ENCODE results near the gene GRM7. TPM values are rescaled to one million over a fixed set of nuclear protein-coding genes. Genes with fewer than 3 reads are reported as not detected.

Gene GRM7
- total and polyA plus RNA-seq, 5 donors from 2014 or later, result not detected

GRCh38 chr3:7144697-7145308 lies 283.9 kb downstream of the GRM7 start:
- Histone ChIP-seq H3K9me3 (ENCODE audit: control insufficient read depth in 2 of 2, low read length in 2 of 2) (no peaks in the 10 kb centered on the region), H3K36me3 (ENCODE audit: control insufficient read depth, insufficient read depth, low read length) (no peaks in the 10 kb centered on the region), H3K4me1 (ENCODE audit: control insufficient read depth, insufficient read depth, low read length, poor library complexity, severe bottlenecking) (no peaks in the 10 kb centered on the region), H3K27ac (ENCODE audit: insufficient read depth, low read length, poor library complexity, severe bottlenecking) (no peak overlapping the region), H3K4me3 (ENCODE audit: low read depth, low read length) (no peak overlapping the region), H3K27me3 (ENCODE audit: control insufficient read depth, insufficient read depth, low read length) (no peaks in the 10 kb centered on the region)
- DNase-seq, result no peak
- H3K36me3 Mint-ChIP-seq, result no peaks in the 10 kb centered on the region
- no peak for ATAC-seq (ENCODE audit: low read depth in 2 of 2)
- no peaks in the 10 kb centered on the region for H3K4me1 Mint-ChIP-seq
- no peaks in the 10 kb centered on the region for H3K27me3 Mint-ChIP-seq
- H3K9me3 Mint-ChIP-seq, result peaks cover 0 to 4% (median 2%) of the 10 kb centered on the region in 7 donors
- H3K4me3 Mint-ChIP-seq, result no peak overlapping the region
- no peak overlapping the region for H3K27ac Mint-ChIP-seq

GRCh38 chr3:7146529-7146928 lies 285.6 kb downstream of the GRM7 start:
- Histone ChIP-seq H3K27me3 (ENCODE audit: control insufficient read depth, insufficient read depth, low read length) (no peaks in the 10 kb centered on the region), H3K9me3 (ENCODE audit: control insufficient read depth in 2 of 2, low read length in 2 of 2) (no peaks in the 10 kb centered on the region), H3K36me3 (ENCODE audit: control insufficient read depth, insufficient read depth, low read length) (no peaks in the 10 kb centered on the region), H3K4me3 (ENCODE audit: low read depth, low read length) (no peak overlapping the region), H3K27ac (ENCODE audit: insufficient read depth, low read length, poor library complexity, severe bottlenecking) (no peak overlapping the region), H3K4me1 (ENCODE audit: control insufficient read depth, insufficient read depth, low read length, poor library complexity, severe bottlenecking) (no peaks in the 10 kb centered on the region)
- H3K27me3 Mint-ChIP-seq, result no peaks in the 10 kb centered on the region
- no peaks in the 10 kb centered on the region for H3K4me1 Mint-ChIP-seq
- peaks cover 0 to 6% (median 4%) of the 10 kb centered on the region in 7 donors for H3K9me3 Mint-ChIP-seq
- ATAC-seq (ENCODE audit: low read depth in 2 of 2) (no peak), DNase-seq (no peak)
- no peaks in the 10 kb centered on the region for H3K36me3 Mint-ChIP-seq
- no peak overlapping the region for H3K4me3 Mint-ChIP-seq
- H3K27ac Mint-ChIP-seq, result no peak overlapping the region

- Mint-ChIP-seq H3K4me1 (no peaks in the 10 kb centered on the region), H3K27ac (no peak overlapping the region), H3K27me3 (no peaks in the 10 kb centered on the region), H3K36me3 (no peaks in the 10 kb centered on the region), H3K9me3 (peaks cover 0 to 13% (median 8%) of the 10 kb centered on the region in 7 donors), H3K4me3 (no peak overlapping the region)
- DNase-seq, result no peak
- Histone ChIP-seq H3K4me3 (ENCODE audit: low read depth, low read length) (no peak overlapping the region), H3K27me3 (ENCODE audit: control insufficient read depth, insufficient read depth, low read length) (no peaks in the 10 kb centered on the region), H3K4me1 (ENCODE audit: control insufficient read depth, insufficient read depth, low read length, poor library complexity, severe bottlenecking) (no peaks in the 10 kb centered on the region), H3K36me3 (ENCODE audit: control insufficient read depth, insufficient read depth, low read length) (no peaks in the 10 kb centered on the region), H3K9me3 (ENCODE audit: control insufficient read depth in 2 of 2, low read length in 2 of 2) (no peaks in the 10 kb centered on the region), H3K27ac (ENCODE audit: insufficient read depth, low read length, poor library complexity, severe bottlenecking) (no peak overlapping the region)
- no peak for ATAC-seq (ENCODE audit: low read depth in 2 of 2)
Measured at GRCh38 chr3:7158516-7158915, 297.6 kb downstream of the GRM7 start.

- Histone ChIP-seq H3K27ac (ENCODE audit: insufficient read depth, low read length, poor library complexity, severe bottlenecking) (no peak overlapping the region), H3K4me1 (ENCODE audit: control insufficient read depth, insufficient read depth, low read length, poor library complexity, severe bottlenecking) (no peaks in the 10 kb centered on the region), H3K4me3 (ENCODE audit: low read depth, low read length) (no peak overlapping the region), H3K36me3 (ENCODE audit: control insufficient read depth, insufficient read depth, low read length) (no peaks in the 10 kb centered on the region), H3K27me3 (ENCODE audit: control insufficient read depth, insufficient read depth, low read length) (no peaks in the 10 kb centered on the region), H3K9me3 (ENCODE audit: control insufficient read depth in 2 of 2, low read length in 2 of 2) (no peaks in the 10 kb centered on the region)
- H3K9me3 Mint-ChIP-seq, result peaks cover 0 to 10% (median 7%) of the 10 kb centered on the region in 7 donors
- H3K36me3 Mint-ChIP-seq, result no peaks in the 10 kb centered on the region
- H3K27ac Mint-ChIP-seq, result no peak overlapping the region
- H3K4me3 Mint-ChIP-seq, result no peak overlapping the region
- ATAC-seq (ENCODE audit: low read depth in 2 of 2) (no peak), DNase-seq (no peak)
- no peaks in the 10 kb centered on the region for H3K4me1 Mint-ChIP-seq
- H3K27me3 Mint-ChIP-seq, result no peaks in the 10 kb centered on the region
Measured at GRCh38 chr3:7160689-7161088, 299.8 kb downstream of the GRM7 start.

GRCh38 chr3:7166460-7166859 lies 305.5 kb downstream of the GRM7 start:
- no peak overlapping the region for H3K4me3 ChIP-seq (ENCODE audit: low read depth, low read length)
- Mint-ChIP-seq H3K4me3 (no peak overlapping the region), H3K36me3 (no peaks in the 10 kb centered on the region), H3K4me1 (no peaks in the 10 kb centered on the region), H3K9me3 (peaks cover 0 to 18% (median 7%) of the 10 kb centered on the region in 7 donors), H3K27ac (no peak overlapping the region), H3K27me3 (no peaks in the 10 kb centered on the region)
- no peaks in the 10 kb centered on the region for H3K9me3 ChIP-seq (ENCODE audit: control insufficient read depth in 2 of 2, low read length in 2 of 2)
- no peaks in the 10 kb centered on the region for H3K36me3 ChIP-seq (ENCODE audit: control insufficient read depth, insufficient read depth, low read length)
- DNase-seq, result no peak
- ATAC-seq (ENCODE audit: low read depth in 2 of 2), result no peak
- no peak overlapping the region for H3K27ac ChIP-seq (ENCODE audit: insufficient read depth, low read length, poor library complexity, severe bottlenecking)
- H3K4me1 ChIP-seq (ENCODE audit: control insufficient read depth, insufficient read depth, low read length, poor library complexity, severe bottlenecking), result no peaks in the 10 kb centered on the region
- no peaks in the 10 kb centered on the region for H3K27me3 ChIP-seq (ENCODE audit: control insufficient read depth, insufficient read depth, low read length)

- Mint-ChIP-seq H3K27me3 (no peaks in the 10 kb centered on the region), H3K36me3 (no peaks in the 10 kb centered on the region), H3K4me1 (no peaks in the 10 kb centered on the region), H3K27ac (no peak overlapping the region), H3K9me3 (peaks cover 0 to 14% (median 4%) of the 10 kb centered on the region in 7 donors), H3K4me3 (no peak overlapping the region)
- Histone ChIP-seq H3K27me3 (ENCODE audit: control insufficient read depth, insufficient read depth, low read length) (no peaks in the 10 kb centered on the region), H3K4me3 (ENCODE audit: low read depth, low read length) (no peak overlapping the region), H3K27ac (ENCODE audit: insufficient read depth, low read length, poor library complexity, severe bottlenecking) (no peak overlapping the region), H3K4me1 (ENCODE audit: control insufficient read depth, insufficient read depth, low read length, poor library complexity, severe bottlenecking) (no peaks in the 10 kb centered on the region), H3K36me3 (ENCODE audit: control insufficient read depth, insufficient read depth, low read length) (no peaks in the 10 kb centered on the region), H3K9me3 (ENCODE audit: control insufficient read depth in 2 of 2, low read length in 2 of 2) (no peaks in the 10 kb centered on the region)
- DNase-seq (no peak), ATAC-seq (ENCODE audit: low read depth in 2 of 2) (no peak)
Measured at GRCh38 chr3:7171493-7171892, 310.6 kb downstream of the GRM7 start.

- Histone ChIP-seq H3K27ac (ENCODE audit: insufficient read depth, low read length, poor library complexity, severe bottlenecking) (no peak overlapping the region), H3K4me3 (ENCODE audit: low read depth, low read length) (no peak overlapping the region), H3K27me3 (ENCODE audit: control insufficient read depth, insufficient read depth, low read length) (no peaks in the 10 kb centered on the region), H3K4me1 (ENCODE audit: control insufficient read depth, insufficient read depth, low read length, poor library complexity, severe bottlenecking) (no peaks in the 10 kb centered on the region), H3K36me3 (ENCODE audit: control insufficient read depth, insufficient read depth, low read length) (no peaks in the 10 kb centered on the region), H3K9me3 (ENCODE audit: control insufficient read depth in 2 of 2, low read length in 2 of 2) (no peaks in the 10 kb centered on the region)
- Mint-ChIP-seq H3K27me3 (no peaks in the 10 kb centered on the region), H3K36me3 (no peaks in the 10 kb centered on the region), H3K4me3 (no peak overlapping the region), H3K4me1 (no peaks in the 10 kb centered on the region), H3K9me3 (peaks cover 0 to 14% (median 4%) of the 10 kb centered on the region in 7 donors), H3K27ac (no peak overlapping the region)
- ATAC-seq (ENCODE audit: low read depth in 2 of 2) (no peak), DNase-seq (no peak)
Measured at GRCh38 chr3:7172996-7173395, 312.1 kb downstream of the GRM7 start.

GRCh38 chr3:7188551-7188950 lies 327.6 kb downstream of the GRM7 start:
- no peaks in the 10 kb centered on the region for H3K27me3 ChIP-seq (ENCODE audit: control insufficient read depth, insufficient read depth, low read length)
- Mint-ChIP-seq H3K9me3 (peaks cover 0 to 8% (median 4%) of the 10 kb centered on the region in 7 donors), H3K4me3 (no peak overlapping the region), H3K27me3 (no peaks in the 10 kb centered on the region), H3K4me1 (no peaks in the 10 kb centered on the region), H3K27ac (no peak overlapping the region), H3K36me3 (no peaks in the 10 kb centered on the region)
- no peak overlapping the region for H3K4me3 ChIP-seq (ENCODE audit: low read depth, low read length)
- no peaks in the 10 kb centered on the region for H3K9me3 ChIP-seq (ENCODE audit: control insufficient read depth in 2 of 2, low read length in 2 of 2)
- no peaks in the 10 kb centered on the region for H3K4me1 ChIP-seq (ENCODE audit: control insufficient read depth, insufficient read depth, low read length, poor library complexity, severe bottlenecking)
- DNase-seq, result no peak
- no peak overlapping the region for H3K27ac ChIP-seq (ENCODE audit: insufficient read depth, low read length, poor library complexity, severe bottlenecking)
- ATAC-seq (ENCODE audit: low read depth in 2 of 2), result no peak
- H3K36me3 ChIP-seq (ENCODE audit: control insufficient read depth, insufficient read depth, low read length), result no peaks in the 10 kb centered on the region

Measured in CD4-positive, CD25-positive, alpha-beta regulatory T cell (primary cell).